ENCODE results near the gene KLHDC1.
"Not testable (repeated sequence)": the region's sequence is repeated elsewhere in the genome, so short reads cannot be mapped to it uniquely, and the experiment has no call there.

KLHDC1 gene

DNA sequence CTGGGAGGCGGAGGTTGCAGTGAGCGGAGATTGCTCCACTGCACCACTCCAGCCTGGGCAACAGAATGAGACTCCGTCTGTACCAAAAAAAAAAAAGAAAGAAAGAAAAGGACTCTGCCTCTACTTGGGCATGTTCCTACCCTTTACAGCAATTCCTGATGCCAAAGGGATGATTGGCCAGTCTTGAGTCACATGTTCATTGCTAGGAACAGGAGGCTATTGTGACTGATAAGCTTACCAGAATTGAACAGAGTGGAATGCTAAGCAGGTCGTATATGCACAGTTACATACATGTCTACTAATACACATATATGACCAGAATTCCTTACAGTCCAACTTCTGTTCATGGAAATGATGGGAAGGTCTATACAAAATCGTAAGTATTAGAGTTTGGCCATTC is 34.3 kb downstream of the KLHDC1 start:
- DNase-seq, result no peak

DNA sequence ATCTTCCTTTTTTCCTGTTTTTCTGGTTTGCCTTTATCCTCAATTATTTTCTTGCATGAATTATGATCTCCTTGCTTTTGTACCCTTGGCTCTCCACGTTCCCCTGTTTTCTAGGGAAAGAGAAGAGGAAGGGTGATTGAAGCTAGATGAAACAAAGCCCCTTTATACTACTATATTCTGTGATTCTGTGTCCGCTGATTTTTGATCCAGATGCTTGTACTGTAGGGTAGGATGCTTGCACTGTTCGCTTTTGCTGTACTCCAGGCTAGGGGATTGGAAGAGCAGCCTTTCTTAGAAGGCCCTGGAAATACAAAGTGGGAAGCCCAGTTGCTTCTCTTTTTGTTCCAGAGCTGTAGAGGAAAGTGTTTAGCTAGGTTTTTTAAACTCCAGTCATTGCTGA is 40.0 kb downstream of the KLHDC1 start:
- DNase-seq, result no peak

DNA sequence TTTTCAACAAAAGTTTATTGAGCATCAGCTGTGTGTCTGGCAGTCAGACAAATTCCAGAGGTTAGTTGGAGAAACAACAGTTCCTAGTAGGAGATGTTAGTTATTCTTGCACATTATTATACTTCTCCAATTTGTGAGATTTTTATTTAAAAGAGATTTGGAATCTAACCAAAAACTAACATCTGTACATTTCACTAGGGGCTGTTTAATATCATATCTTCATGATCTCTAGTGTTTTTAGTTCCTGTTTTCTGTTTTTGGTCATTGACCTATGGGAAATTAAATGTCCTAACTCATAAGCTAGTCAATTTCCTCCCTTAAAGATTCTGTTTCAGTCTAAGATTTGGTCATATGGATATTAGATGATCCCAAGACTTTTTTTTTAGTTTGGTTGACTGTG is 40.9 kb downstream of the KLHDC1 start:
- DNase-seq, result no peak

DNA sequence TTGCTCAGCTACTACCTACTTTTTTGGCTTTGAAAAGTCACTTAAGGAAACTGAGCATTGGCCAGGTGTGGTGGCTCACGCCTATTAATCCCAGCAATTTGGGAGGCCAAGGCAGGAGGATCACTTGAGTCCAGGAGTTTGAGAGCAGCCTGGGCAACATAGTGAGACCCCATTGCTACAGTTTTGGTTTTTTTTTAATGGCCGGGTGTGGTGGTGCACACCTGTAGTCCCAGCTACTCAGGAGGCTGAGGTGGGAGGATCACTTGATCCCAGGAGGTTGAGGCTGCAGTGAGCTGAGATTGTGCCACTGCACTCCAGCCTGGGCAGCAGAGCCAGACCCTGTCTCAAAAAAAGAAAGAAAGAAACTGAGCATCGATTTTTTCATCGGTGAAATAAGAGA is 42.7 kb downstream of the KLHDC1 start:
- not testable (repeated sequence) for DNase-seq

DNA sequence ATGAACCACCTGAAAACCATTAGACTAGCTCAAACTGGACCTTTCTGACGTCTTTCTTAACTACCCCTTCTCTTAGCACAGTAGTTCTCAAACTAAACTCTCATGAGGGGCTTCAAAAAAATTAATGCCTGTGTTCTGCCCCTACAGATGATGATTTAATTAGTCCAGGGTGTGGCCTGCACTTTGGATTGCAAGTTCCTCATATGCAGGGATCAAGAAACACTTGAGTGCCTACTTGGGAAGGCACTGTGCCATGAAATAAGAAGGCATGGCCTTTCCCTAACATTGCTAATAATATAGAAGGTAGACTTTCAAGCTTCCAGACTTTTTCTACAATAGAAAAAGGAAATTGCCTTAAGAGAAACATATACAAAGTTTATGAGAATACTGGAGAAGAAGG is 52.3 kb downstream of the KLHDC1 start:
- no peak for DNase-seq

DNA sequence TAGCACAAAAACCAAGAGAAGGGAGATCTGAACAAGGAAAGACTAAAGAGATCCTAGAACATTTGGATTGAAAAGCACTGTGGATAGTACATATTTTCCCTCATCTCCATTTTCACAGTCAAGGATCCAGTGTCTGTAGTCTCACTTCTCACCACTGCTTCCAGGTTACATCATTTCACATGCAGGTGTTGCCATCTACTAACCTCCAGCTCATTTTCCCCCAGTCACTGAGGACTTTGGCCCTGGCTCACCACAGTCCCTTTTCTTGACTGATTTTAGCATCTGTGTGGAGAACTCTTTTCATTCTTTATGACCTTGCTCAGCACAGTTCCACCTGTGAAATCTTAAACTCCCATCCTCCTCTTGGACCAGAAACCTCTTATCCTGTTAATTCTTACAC is 53.6 kb downstream of the KLHDC1 start:
- DNase-seq, result not testable (repeated sequence)

DNA sequence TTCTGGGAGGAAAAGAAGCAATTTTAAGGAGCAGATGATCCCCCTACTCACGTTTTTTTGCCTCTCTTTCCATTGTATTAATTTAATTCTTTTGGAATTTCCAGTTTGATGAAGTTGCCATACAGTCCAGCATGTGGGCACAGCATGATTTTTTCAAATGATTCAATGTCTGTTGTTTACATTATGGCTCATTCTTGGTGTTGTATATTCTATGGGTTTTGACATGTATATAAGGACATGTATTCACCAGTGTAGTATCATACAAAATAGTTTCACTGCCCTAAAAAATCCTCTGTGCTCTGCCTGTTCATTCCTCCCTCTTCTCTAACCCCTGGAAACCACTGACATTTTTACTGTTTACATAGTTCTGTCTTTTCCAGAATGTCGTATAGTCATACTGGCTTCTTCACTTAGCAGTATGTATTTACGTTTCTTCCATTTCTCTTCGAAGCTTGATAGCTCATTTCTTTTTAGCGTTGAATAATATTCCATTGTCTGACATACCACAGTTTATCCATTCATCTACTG is 61.7 kb downstream of the KLHDC1 start:
- no peak for DNase-seq

DNA sequence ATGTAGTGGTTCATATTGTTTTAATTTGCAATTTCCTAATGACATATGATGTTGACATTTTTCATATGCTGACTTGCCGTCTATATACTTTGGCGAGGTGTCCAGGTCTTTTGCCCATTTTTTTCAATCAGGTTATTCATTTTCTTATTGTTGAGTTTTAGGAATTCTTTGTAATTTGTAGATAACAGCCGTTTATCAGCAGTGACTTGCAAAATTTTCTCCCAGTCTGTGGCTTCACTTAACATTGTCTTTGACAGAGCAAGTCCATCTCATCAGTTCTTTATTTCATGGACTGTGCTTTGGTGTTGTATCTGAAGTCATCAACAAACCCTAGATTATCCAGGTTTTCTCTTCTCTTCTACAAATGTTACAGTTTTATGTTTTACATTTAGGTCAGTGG is 62.5 kb downstream of the KLHDC1 start:
- DNase-seq, result no peak

DNA sequence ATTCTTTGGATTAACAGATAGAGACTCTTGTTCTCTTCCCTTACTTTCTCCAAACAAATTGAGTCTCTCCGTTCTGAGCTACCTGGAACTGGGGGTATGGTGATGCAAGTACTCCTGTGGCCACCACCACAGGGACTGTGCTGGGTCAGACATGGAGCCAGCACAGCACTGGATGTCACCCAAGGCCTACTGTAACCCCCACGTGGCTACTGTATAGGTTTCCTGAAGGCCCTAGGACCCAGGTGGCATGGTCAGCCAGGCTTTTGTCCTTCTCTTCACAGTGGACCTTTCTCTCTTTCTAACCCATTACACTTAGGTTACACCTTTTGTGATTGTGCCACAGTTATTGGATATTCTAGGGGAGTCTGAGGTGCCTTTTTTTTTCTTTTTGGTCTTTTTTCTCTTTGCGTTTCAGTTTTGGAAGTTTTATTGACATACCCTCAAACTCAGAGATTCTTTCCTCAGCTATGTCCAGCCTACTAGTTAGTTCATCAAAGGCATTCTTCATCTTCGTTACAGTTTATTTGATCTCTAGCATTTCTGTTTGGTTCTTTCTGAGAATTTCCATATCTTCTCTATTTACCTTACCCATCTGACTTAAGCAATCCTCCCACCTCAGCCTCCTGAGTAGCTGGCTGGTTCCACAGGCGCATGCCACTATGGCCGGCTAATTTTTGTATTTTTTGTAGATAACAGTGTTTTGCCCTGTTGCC is 69.1 kb downstream of the KLHDC1 start:
- DNase-seq, result no peak

DNA sequence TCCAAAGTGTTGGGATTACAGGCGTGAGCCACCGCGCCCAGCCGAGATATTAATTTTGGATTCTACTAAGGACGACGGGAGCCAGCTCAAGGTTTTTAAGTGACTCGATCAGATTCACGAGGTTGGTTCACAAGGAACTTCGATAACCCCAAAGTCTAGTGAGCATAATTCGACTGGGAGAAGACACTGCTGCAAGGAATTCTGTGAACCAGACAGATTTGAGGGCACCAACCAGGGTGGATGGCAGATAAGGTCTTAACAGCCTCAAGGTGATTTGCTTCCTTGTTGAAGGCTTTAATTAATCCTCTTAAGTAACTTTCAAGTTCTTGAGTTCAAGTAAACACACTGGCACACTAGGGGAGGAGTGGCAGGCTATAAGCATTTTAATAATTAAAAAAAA is 73.9 kb downstream of the KLHDC1 start:
- no peak for DNase-seq

DNA sequence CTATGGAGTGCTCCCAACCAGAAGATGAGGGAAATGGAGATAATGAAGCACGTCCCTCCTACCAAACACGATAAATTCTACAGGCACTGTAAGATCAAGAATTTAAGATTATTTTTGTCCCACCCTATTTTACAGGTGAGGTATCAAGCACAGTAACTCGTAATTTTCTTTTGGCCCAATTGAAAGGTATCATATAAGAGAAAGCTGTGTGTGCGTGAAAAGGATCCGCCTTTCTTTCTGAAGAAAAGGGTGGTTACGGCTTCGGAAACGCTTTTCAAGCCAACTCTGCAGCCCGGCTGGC is 74.3 kb downstream of the KLHDC1 start:
- DNase-seq, result no peak

DNA sequence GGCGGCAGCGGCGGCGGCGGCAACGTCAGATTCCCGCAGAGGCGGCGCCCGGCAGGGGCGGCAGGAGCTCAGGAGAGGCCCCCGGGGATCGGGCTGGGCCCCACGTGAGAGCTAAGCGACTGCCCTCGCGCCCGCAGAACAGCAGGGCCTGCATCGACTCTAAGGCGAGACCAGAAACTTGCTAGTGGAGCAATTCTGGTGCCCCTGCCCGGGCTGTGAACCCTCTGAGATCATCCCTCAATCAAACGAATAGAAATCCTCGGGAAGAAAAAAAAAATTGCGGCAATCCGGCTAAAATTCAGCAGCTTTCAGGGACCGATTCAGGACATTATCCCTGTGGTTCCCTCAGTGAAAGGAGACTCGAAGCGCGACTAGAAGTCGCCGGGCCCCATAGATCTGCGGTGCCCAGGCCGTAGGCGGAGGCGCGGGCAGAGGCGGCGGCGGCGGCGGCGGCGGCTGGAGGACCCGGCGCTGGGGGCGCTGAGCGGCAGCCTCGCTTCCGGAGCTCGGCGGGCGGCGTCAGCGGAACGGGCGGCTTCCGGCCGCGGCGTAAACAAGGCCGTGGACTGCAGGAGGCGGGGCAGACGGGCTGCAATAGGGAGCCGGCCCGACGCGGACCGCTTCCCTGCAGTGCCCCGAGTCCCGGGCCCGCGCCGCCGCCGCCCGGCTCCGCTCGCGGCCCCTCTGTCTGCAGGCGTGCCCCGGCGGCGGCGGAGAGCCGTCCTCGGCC is 74.8 kb downstream of the KLHDC1 start, which contains the start of gene KLHDC2:
TSS of gene KLHDC2 (plus strand) at position 583 of the 730 bp plus-strand sequence. CDS start 316 bp downstream, outside the sequence.
- DNase-seq, result peak; percentile 88

DNA sequence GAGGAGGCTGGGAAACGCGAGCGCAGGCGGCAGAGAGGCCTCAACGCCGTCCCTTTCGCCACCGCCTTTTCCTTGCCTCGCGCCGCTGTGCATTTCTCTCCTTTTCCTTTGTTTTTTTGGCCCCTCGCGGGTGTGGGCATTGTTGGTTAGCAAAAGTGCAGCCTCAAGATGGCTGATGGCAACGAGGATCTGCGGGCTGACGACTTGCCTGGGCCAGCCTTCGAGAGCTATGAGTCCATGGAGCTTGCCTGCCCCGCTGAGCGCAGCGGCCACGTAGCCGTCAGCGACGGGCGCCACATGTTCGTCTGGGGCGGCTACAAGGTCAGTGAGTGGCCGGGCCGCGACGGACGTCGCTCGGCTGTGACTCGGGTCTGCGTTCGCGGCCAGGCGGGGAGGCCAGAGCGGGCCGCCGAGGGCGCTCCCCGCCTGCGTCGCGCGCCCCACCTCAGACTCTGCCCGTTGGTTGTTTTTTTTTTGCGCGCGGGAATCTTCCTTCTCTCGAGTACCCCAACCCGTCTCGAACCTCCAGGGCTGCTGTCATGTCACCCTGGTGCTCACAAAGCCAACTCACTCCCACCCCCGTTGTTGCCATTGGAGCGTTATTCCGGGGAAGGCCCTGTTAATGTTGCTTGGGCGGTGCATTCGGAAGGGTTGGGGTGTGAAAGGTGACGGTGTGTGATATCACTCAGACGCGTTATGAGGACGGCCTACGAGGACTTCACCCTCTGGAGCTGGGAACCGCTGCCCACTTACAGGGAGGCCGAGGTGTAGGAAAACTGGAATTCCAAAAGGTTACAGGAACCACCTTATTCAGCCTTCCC is 75.6 kb downstream of the KLHDC1 start:
- DNase-seq, result peak; percentile 63

DNA sequence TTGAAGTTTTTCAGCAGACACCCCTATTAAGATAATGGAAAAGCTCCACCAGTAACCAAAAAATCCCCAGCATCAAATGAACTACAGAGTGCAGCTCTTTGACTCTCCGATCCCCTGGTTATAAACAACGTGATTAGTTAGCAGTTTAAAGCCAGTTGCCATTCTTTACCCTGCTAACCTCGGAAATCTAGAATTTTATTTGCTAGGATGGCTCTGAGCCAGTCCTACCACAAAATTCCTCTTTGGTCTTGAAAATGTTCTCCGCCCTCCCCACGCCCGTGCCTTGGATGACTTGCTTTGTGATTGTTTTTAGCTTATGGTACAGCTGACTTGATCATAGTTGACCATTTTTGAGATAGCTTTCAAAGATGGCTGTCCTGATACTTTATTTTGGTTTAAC is 76.3 kb downstream of the KLHDC1 start:
- no peak for DNase-seq

DNA sequence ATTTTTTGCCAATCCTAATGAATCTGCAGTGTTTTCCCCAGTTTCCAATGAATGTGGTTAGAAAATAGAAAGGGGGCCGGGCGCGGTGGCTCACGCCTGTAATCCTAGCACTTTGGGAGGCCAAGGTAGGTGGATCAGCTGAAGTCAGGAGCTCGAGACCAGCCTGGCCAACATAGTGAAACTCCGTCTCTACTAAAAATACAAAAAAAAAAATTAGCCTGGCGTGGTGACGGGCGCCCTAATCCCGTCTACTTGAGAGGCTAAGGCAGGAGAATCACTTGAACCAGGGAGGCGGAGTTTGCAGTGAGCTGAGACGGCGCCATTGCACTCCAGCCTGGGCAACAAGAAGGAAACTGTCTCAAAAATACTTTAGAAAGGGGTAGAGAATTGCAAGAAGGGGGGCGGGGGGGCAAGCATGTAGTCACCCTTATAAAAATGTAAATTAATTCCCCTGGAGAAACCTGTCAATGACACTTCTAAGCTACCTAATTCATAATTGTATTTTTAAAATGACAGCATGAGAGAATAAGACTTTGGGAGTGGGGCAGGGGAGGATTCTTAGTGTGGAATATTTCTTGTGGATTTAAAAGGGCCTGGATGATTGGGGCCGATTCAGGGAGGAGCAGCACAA is 76.8 kb downstream of the KLHDC1 start:
- DNase-seq, result no peak

DNA sequence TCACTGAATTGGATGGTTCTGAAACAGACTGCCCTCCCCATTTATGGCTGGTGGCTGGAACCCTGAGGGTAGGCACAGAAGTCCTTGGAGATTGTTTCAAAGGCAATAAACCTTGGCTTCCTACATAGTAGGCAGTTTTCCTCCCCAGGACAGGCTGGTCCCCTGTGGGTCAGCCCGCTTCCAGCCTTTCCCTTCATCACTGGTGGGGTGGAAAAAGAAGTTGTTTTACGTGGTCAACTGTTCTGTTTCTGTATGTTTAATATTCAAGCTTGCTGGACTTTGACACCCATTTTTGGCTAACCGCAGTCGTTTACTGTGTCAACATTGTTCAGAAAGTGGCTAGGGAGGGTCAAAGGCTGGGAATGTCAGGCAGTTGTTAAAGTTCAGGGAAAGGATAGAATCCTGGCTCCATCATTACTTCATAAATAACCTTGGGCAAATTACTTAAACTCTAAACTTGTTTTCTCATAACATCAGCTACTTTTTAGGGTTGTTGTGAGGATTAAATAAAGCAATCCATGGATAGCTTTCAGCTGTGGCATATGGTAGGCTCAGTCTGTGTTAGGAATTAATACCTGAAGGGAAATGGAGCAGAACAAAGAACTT is 77.4 kb downstream of the KLHDC1 start:
- DNase-seq, result no peak

DNA sequence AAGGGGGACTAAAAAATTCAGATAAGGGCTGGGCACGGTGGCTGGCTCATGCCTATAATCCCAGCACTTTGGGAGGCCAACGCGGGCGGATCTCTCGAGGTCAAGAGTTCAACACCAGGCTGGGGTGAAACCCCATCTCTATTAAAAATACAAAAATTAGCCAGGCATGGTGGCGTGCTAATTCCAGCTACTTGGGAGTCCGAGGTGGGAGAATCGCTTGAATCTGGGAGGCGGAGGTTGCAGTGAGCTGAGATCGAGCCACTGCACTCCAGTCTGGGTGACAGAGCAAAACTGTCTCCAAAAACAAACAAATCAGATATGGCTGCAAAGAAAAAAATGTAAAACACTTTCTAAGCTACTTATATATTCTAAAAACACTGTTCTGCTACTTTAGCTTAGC is 78.8 kb downstream of the KLHDC1 start:
- not testable (repeated sequence) for DNase-seq

DNA sequence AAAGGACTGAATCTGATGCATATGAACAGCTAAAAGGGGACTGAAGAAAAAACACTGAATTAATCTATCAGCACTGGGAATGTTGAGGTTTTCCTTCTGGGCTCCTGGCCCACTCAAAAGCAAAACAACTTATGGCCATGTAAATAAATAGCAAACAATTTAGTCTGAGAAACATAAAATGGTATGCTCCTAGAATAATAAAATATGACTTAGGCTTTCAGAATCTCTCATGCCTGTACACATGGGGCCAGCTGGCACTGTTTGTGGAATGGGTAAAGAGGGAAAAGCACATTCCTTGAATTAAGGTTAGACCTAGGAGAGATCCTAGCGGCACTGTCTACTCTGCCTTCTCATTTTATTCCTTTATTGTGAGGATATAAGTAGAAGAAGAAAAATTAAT is 81.2 kb downstream of the KLHDC1 start:
- no peak for DNase-seq

DNA sequence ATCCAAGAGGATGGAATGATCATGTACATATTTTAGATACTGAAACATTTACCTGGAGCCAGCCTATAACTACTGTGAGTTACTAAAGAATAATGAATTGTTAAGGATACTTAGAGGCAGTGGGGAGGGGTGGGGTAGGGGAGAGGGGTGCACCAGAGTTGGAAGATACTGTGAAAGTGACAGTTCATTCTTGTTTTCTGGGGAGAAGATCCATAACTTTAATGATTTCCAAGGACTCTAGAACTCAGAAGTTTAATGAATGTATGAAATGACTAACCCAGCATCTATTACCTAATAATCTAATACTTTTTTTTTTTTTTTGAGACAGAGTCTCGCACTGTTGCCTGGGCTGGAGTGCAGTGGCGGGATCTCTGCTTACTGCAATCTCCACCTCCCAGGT is 85.5 kb downstream of the KLHDC1 start:
- no peak for DNase-seq

DNA sequence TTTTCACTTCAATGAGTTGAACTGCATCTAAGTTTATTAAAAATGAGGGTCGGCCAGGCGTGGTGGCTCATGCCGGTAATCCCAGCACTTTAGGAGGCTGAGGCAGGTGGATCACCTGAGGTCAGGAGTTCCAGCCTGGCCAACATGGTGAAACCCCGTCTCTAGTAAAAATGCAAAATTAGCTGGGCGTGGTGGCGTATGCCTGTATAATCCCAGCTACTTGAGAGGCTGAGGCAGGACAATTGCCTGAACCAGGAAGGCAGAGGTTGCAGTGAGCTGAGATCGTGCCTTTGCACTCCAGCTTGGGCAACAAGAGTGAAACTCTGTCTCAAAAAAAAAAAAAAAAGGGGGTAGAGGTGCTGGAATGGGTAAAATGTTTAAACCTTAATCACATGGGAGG is 88.1 kb downstream of the KLHDC1 start:
- DNase-seq, result not testable (repeated sequence)

DNA sequence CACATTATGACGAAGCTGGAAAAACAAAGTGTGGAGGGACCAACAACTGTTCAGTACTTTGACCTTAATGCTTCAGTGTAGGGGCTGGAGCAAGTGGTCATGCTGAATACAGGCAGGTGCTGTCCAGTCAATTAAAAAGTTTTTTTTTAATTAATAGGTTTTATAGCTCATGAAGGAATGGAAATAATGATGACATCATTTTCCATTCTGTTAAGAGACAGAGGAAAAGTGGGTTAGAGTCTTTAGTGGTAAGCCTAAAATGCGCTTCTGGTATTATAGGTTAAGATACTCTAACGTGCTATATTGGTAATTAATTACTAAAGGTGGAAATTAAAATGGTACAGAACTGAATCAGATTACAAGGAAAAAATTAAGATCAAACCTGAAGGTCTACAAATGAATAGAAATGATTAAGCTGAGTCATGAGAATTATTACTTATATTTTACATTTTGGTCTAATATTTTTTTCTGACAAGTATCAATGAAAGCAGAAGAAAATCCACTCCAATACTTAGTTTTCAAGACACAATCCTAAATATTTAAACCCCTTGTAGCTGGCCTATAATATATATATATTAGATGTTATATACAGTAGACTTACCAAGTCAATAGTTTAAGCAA is 90.6 kb downstream of the KLHDC1 start:
- no peak for DNase-seq

DNA sequence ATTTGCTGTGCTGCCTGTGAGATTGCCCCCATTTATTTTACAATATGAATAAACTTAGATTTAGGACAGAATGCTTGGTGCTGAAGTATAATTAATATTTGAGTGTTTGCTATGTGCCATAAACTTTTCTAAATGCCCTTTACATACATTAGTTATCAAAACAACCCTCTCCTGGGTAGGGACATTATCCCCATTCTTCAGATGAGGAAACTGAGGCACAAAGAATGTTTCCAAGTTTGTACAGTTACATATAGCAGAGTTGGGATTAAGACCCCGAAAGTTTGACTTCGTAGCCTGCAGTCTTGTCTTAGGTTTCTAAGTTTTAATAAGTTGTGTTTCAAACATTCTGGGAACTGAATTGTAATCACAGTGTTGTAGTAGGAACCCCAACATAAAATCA is 93.4 kb downstream of the KLHDC1 start:
- no peak for DNase-seq

All from activated T-cell treated with anti-CD3 and anti-CD28 coated beads, Interleukin-2, amount 50 U/mL, for 1 hour (primary cell).